IMR-90 (cell line): Measurements from ENCODE around the gene NRP2. TPM values are rescaled to one million over a fixed set of nuclear protein-coding genes. Genes with fewer than 3 reads are reported as not detected.

ENCODE experiments used
- ATAC-seq: fragments of 200-7000 bp; cut with Tn5 transposase; 2 replicates; pipeline ENCODE4 v1.9.1; 2020; ENCODE audit warnings: low read depth, mild to moderate bottlenecking, moderate library complexity
- BruUV-seq: library from RNA; stranded (reverse); fragments of 400-500 nt; replicated peaks from 2 replicates; lab custom pipeline; 2021; lab: Mats Ljungman, UMichigan
- CTCF ChIA-PET: fragments of 300-600 bp; formaldehyde crosslinking; extraction: SDS; loops from one replicate; lab custom pipeline; 2021; ENCODE audit warnings: antibody characterized with exemption; lab: Yijun Ruan, JAX
- POLR2A ChIA-PET: fragments of 300-600 bp; sonication (Branson Sonifier 250); formaldehyde crosslinking; loops from one replicate; lab custom pipeline; 2022; ENCODE audit warnings: antibody characterized with exemption; ENCODE audit not compliant: unreplicated experiment; lab: Charles Lee
- DNase-seq: peaks from one replicate; pipeline ENCODE4 v3.0.0; 2013
- H2AFZ ChIP-seq: replicated peaks from 2 replicates; pipeline ENCODE3; 2013; ENCODE audit warnings: low read length, mild to moderate bottlenecking; ENCODE audit not compliant: poor library complexity
- H2AK5ac ChIP-seq: 2 replicates; pipeline ENCODE4 v1.6.1; 2013; ENCODE audit warnings: low read depth, low read length, inconsistent platforms
- H2AK9ac ChIP-seq: replicated peaks from 2 replicates; pipeline ENCODE3; 2013; ENCODE audit warnings: mild to moderate bottlenecking, low read depth, low read length, moderate library complexity; ENCODE audit not compliant: poor library complexity
- H2BK120ac ChIP-seq: 2 replicates; pipeline ENCODE4 v1.6.1; 2013; ENCODE audit warnings: low read depth, low read length, inconsistent platforms
- H2BK15ac ChIP-seq: 3 replicates; pipeline ENCODE4 v1.6.1; 2013; ENCODE audit warnings: low read depth, low read length, inconsistent platforms
- H2BK20ac ChIP-seq: 2 replicates; pipeline ENCODE4 v1.6.1; 2013; ENCODE audit warnings: low read depth, mild to moderate bottlenecking, inconsistent platforms, low read length, moderate library complexity
- H2BK5ac ChIP-seq: 2 replicates; pipeline ENCODE4 v1.6.1; 2013; ENCODE audit warnings: mild to moderate bottlenecking, low read depth, low read length, inconsistent platforms; ENCODE audit not compliant: poor library complexity, severe bottlenecking
- H3K14ac ChIP-seq: replicated peaks from 2 replicates; pipeline ENCODE4 v1.6.1; 2013; ENCODE audit warnings: low read depth, low read length, inconsistent platforms
- H3K18ac ChIP-seq: 2 replicates; pipeline ENCODE4 v1.6.1; 2013; ENCODE audit warnings: low read depth, low read length, control low read depth
- H3K23ac ChIP-seq: 2 replicates; pipeline ENCODE4 v1.6.1; 2013; ENCODE audit warnings: low read depth, low read length, inconsistent platforms
- H3K27ac ChIP-seq: 2 replicates; pipeline ENCODE4 v1.5.1; 2013; ENCODE audit warnings: mild to moderate bottlenecking, control low read depth, low read length; ENCODE audit not compliant: insufficient read depth
- H3K27me3 ChIP-seq: 2 replicates; pipeline ENCODE4 v1.6.1; 2013; ENCODE audit warnings: low read length; ENCODE audit not compliant: control insufficient read depth, insufficient read depth
- H3K36me3 ChIP-seq: 2 replicates; pipeline ENCODE4 v1.6.1; 2013; ENCODE audit warnings: low read length, mixed read lengths; ENCODE audit not compliant: control insufficient read depth, insufficient read depth
- H3K4ac ChIP-seq: 2 replicates; pipeline ENCODE4 v1.6.1; 2013; ENCODE audit warnings: low read depth, low read length, inconsistent platforms
- H3K4me1 ChIP-seq: 2 replicates; pipeline ENCODE4 v1.6.1; 2013; ENCODE audit warnings: low read length, mixed read lengths; ENCODE audit not compliant: control insufficient read depth, insufficient read depth
- H3K4me2 ChIP-seq: 2 replicates; pipeline ENCODE4 v1.6.1; 2013; ENCODE audit warnings: low read depth, mild to moderate bottlenecking, control low read depth, low read length, moderate library complexity
- H3K4me3 ChIP-seq: 2 replicates; pipeline ENCODE4 v1.5.1; 2013; ENCODE audit warnings: low read depth, mild to moderate bottlenecking, control low read depth, low read length, moderate library complexity; ENCODE audit not compliant: insufficient read depth
- H3K56ac ChIP-seq: 2 replicates; pipeline ENCODE4 v1.6.1; 2013; ENCODE audit warnings: low read length, inconsistent platforms; ENCODE audit not compliant: insufficient read depth; ENCODE audit errors: extremely low read depth
- H3K79me1 ChIP-seq, 2 experiments: 2 replicates each; pipeline ENCODE4 v1.6.1; 2013; ENCODE audit warnings: low read length in 2 of 2, inconsistent platforms in 1 of 2, low read depth in 1 of 2
- H3K9ac ChIP-seq: 2 replicates; pipeline ENCODE4 v1.6.1; 2013; ENCODE audit warnings: low read depth, low read length, control low read depth
- H3K9me1 ChIP-seq: 2 replicates; pipeline ENCODE4 v1.6.1; 2013; ENCODE audit warnings: low read length, inconsistent platforms; ENCODE audit not compliant: insufficient read depth
- H3K9me3 ChIP-seq: 2 replicates; pipeline ENCODE4 v1.6.1; 2013; ENCODE audit warnings: low read length; ENCODE audit not compliant: control insufficient read depth, insufficient read depth
- H4K20me1 ChIP-seq: 2 replicates; pipeline ENCODE4 v1.6.1; 2013; ENCODE audit warnings: low read length, inconsistent platforms; ENCODE audit not compliant: insufficient read depth
- H4K5ac ChIP-seq: 2 replicates; pipeline ENCODE4 v1.6.1; 2013; ENCODE audit warnings: mild to moderate bottlenecking, low read depth, low read length, control low read depth
- H4K8ac ChIP-seq, 2 experiments: 2 replicates each; pipeline ENCODE4 v1.6.1; 2013; ENCODE audit warnings: low read depth in 2 of 2, low read length in 2 of 2, control low read depth in 1 of 2, inconsistent platforms in 1 of 2
- H4K91ac ChIP-seq: 2 replicates; pipeline ENCODE4 v1.6.1; 2013; ENCODE audit warnings: low read depth, low read length, inconsistent platforms; ENCODE audit not compliant: insufficient read depth
- CHD1 ChIP-seq: IDR thresholded peaks from 2 replicates; pipeline ENCODE4 v1.6.1; 2012; ENCODE audit warnings: low read depth, low read length, improper control_type of control experiment
- POLR2A ChIP-seq: IDR thresholded peaks from 2 replicates; pipeline ENCODE4 v1.6.1; 2012; ENCODE audit warnings: mild to moderate bottlenecking, low read depth, low read length
- WGBS, 2 experiments: methylation state at CpG; one replicate each; pipeline versions ENCODE4 v1.1.5 to v1.1.7; 2013; ENCODE audit warnings: missing lambda C conversion rate in 2 of 2; ENCODE audit not compliant: insufficient read length in 1 of 2; ENCODE audit errors: extremely low coverage in 2 of 2; 5-methylcytosine and 5-hydroxymethylcytosine counted together
- dilution Hi-C: fragments of 300-500 bp; cut with HindIII; formaldehyde crosslinking; loops from one replicate; pipeline ENCODE4 v1.14.3; 2018; ENCODE audit warnings: low sequenced_read_pairs; ENCODE audit not compliant: unreplicated experiment
- in situ Hi-C: fragments of 300-500 bp; cut with MboI; formaldehyde crosslinking; loops from 3 replicates; pipeline ENCODE4 v1.14.3; 2019; ENCODE audit warnings: low sequenced_read_pairs, inconsistent platforms, mixed read lengths
- intact Hi-C: fragments of 100-400 bp; cut with micrococcal nuclease; formaldehyde crosslinking; loops from 2 replicates; pipeline ENCODE4 v1.10.0; 2022
- polyA plus RNA-seq, 3 experiments: library from polyadenylated mRNA; depleted of rRNA; stranded (reverse); fragments of >200 nt; gene quantifications; 2 replicates each; pipeline ENCODE4 v1.2.3, GENCODE V29; 2012; ENCODE audit warnings: low replicate concordance in 1 of 3
- total RNA-seq: library from RNA; depleted of rRNA; stranded (reverse); fragments of >200 nt; gene quantifications from 2 replicates; pipeline ENCODE4 v1.2.3, GENCODE V29; 2012

NRP2 gene
- total and polyA plus RNA-seq, 2 of the 4 experiments (the other 2 are of a cell fraction): 46.4 to 51.3 TPM

DNA sequence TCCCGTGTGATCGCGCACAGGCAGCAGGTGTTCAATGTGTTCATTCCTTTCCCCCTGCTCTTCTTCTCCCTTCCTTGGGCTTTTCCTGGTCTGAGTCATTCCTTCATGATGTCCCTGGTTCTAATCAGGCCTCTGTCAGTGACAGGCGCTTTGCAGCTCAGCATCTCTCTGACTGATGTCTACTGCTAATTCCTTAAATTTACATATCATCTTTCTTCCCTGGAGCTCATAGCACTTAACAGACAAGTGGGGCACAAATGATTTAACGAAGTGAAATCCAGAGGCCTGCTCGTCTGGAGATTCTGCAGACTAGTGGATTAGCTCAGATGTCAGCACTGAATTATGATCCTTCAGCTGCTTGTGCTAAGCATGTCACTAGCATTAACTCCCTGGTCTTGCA lies 77.9 kb downstream of the NRP2 start:
- Histone ChIP-seq H3K4me2 (no peak overlapping the region), H3K27ac (no peak overlapping the region), H4K20me1 (no peaks in the 10 kb centered on the region; the same call in 1 of the 2 replicates), H2BK120ac (no peak overlapping the region), H3K79me1 (0 out of 4 replicates have a peak, but pooled peaks cover 0 to 3% of the 10 kb centered on the region in 2 experiments), H3K4ac (no peak overlapping the region), H3K4me3 (no peak overlapping the region), H3K36me3 (peaks cover 40% of the 10 kb centered on the region), H3K23ac (no peak overlapping the region), H3K4me1 (peaks cover 23% of the 10 kb centered on the region), H3K9ac (no peak overlapping the region), H2BK15ac (no peak overlapping the region), H3K56ac (no peak overlapping the region), H2BK5ac (no peak overlapping the region), H3K14ac (no peak overlapping the region), H4K91ac (no peak overlapping the region), H4K5ac (no peak overlapping the region), H3K18ac (no peak overlapping the region), H2BK20ac (no peak overlapping the region), H3K9me3 (no peaks in the 10 kb centered on the region), H2AK9ac (no peak overlapping the region), H2AK5ac (no peak overlapping the region), H4K8ac (no peak overlapping the region), H2AFZ (no peak overlapping the region), H3K9me1 (peaks cover 15% of the 10 kb centered on the region), H3K27me3 (no peaks in the 10 kb centered on the region)
- DNase-seq (no peak), ATAC-seq (no peak)
- dilution Hi-C loops (no loop called here), in situ Hi-C loops (no loop called here), intact Hi-C loops (loop anchor here (10.0 kb wide), 1 partner anchor 1495 kb away; no protein-coding TSS in a partner anchor)
- ChIA-PET POLR2A (no interaction called here), CTCF (interaction anchor here (1.0 kb wide), 1 partner anchor 1615 kb away, joined by 3 read pairs; no protein-coding TSS in a partner anchor)
- no TSS peak for BruUV-seq
- WGBS, 2 experiments: 93% methylated on average over 4 of the region's 6 CpGs; no CpG with 5 or more reads in 1 of the 2 experiments
- TF ChIP-seq CHD1 (no peak), POLR2A (no peak)
